AG04449 (cell line): ENCODE measurements around the gene PRXL2B.

Experiments used
- CTCF ChIA-PET: fragments of 350-600 bp; formaldehyde crosslinking; extraction: SDS; loops from one replicate; lab custom pipeline; 2021; ENCODE audit warnings: antibody characterized with exemption; lab: Yijun Ruan, JAX
- POLR2A ChIA-PET: fragments of 400-600, 350-600 bp; formaldehyde crosslinking; extraction: SDS; loops from one replicate; lab custom pipeline; 2020; ENCODE audit warnings: antibody characterized with exemption, inconsistent platforms; lab: Yijun Ruan, JAX
- DNase-seq: peaks from one replicate; pipeline ENCODE4 v3.0.0-alpha.2; 2010; ENCODE audit warnings: low read depth, low spot score
- H3K4me3 ChIP-seq: 2 replicates; pipeline ENCODE4 v1.5.1; 2011; ENCODE audit warnings: low read depth, mild to moderate bottlenecking, control low read depth, low read length
- TF ChIP-seq, protein P1 (sequence below): IDR thresholded peaks from one replicate; pipeline ENCODE4 v1.5.1; 2011; ENCODE audit warnings: mild to moderate bottlenecking, moderate library complexity, low read length, control low read depth, inconsistent platforms; ENCODE audit not compliant: insufficient read depth; ENCODE audit errors: missing control alignments

The PRXL2B gene

DNA sequence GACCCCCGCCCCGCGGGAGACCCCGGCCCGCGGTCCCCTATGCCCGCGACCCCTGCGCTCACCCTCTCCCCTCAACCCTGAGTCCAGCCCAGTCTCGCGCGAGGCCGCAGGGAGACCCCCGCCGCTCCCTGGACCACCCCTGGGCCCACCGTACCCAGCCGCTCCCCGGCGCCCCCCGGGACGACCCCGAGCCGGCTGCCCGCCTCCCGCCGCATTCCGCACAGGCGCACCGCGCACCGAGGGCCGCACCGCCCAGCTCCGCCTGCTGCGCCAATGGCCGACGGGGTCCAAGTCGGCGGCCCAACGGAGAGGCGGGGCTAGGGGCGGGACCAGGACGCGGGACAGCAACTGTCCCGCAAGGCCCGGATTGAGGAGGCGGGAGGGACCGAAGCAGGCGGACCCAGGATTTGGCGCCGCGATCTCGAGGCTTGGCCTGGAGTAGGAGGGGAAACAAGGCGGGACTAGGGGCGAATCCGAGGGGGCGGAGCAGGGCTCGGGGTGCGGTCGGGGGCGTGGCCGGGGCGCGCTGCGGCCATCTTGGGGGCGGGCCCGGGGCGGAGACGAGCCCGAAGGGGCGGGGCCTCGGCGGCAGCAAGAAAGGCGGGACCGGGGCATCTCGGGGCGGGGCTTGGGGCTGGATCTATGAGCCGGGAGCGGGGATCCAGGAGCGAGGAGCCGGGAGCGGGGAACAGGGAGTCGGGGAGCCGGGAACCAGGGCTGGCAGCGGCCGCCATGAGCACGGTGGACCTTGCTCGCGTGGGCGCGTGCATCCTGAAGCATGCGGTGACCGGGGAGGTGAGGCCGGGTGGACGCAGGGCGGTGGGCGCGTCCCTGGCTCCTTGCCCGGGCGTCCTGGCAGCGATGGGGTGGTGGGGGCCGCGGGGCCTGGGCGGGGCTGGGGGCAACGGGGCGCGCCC, at the start of gene PRXL2B:
Gene PRXL2B, plus strand, starts transcription at position 624 of the 917 bp plus-strand sequence. Its CDS starts 109 bp downstream, at position 733.
- TF ChIP-seq, protein P1, sequence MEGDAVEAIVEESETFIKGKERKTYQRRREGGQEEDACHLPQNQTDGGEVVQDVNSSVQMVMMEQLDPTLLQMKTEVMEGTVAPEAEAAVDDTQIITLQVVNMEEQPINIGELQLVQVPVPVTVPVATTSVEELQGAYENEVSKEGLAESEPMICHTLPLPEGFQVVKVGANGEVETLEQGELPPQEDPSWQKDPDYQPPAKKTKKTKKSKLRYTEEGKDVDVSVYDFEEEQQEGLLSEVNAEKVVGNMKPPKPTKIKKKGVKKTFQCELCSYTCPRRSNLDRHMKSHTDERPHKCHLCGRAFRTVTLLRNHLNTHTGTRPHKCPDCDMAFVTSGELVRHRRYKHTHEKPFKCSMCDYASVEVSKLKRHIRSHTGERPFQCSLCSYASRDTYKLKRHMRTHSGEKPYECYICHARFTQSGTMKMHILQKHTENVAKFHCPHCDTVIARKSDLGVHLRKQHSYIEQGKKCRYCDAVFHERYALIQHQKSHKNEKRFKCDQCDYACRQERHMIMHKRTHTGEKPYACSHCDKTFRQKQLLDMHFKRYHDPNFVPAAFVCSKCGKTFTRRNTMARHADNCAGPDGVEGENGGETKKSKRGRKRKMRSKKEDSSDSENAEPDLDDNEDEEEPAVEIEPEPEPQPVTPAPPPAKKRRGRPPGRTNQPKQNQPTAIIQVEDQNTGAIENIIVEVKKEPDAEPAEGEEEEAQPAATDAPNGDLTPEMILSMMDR, result no peak
- POLR2A ChIA-PET, result interaction anchor here (0.6 to 1.4 kb wide), 3 partner anchors 23 to 60 kb away, joined by 3 to 5 read pairs (median 4); partner anchors contain the start of gene PANK4
- CTCF ChIA-PET, result interaction anchor here (1.9 kb wide), 1 partner anchor 39 kb away, joined by 7 read pairs; no protein-coding TSS in a partner anchor
- H3K4me3 ChIP-seq, result peak within 1 kb of the TSS; percentile 86
- peak; percentile 92 for DNase-seq

DNA sequence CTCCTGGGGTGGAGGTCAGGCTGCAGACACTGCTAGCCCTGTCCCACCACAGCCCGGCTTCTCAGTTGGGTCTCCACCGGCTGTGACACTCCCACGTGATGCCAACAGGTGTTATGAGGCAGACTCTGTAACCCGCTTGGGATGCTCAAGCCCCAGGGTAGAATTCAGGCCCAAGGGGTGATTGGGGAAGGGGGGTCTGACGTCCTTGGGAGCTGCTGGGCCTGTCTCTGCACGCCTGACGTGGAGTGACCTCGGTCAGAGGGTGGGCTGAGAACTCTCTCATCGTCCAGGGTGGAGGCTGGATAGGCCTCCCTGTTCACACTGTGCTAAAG, 48.8 kb upstream of the PRXL2B start:
- ChIA-PET POLR2A (no interaction called here), CTCF (no interaction called here)
- TF ChIP-seq, protein P1, result no peak
- DNase-seq, result no peak
- H3K4me3 ChIP-seq, result no peak overlapping the region

DNA sequence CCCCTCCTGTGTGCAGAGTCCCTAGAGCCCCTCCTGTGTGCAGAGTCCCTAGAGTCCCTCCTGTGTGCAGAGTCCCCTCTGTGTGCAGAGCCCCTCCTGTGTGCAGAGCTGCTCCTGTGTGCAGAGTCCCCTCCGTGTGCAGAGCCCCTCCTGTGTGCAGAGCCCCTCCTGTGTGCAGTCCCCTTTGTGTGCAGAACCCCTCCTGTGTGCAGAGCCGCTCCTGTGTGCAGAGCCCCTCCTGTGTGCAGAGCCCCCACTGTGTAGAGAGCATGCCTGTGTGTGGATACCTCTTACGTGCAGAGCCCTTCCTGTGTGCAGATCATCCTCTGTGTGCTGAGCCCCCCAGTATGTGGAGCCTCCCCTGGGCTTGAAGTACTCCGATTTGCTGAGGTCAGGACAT, 48.2 kb upstream of the PRXL2B start:
- POLR2A ChIA-PET, result no interaction called here
- no peak for DNase-seq
- CTCF ChIA-PET, result no interaction called here

DNA sequence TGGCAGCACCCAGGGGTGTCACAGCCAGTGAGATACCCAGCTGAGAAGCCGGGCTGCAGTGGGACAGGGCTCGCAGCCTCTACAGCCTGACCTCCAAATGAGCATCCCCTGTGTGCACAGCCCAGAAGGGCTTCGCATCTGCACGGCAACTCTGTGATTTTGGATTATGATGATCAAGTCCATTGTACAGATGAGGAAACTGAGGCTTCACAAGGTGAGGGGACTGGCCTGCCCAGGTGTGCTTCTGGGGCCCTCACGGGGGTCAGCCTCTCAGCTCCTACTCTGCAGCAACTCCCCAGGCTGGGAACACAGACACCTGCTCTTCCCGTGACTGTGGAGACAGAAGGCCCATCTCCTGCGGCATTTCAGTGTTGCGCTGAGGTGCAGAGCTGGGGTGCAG, 47.7 kb upstream of the PRXL2B start:
- TF ChIP-seq, protein P1, result no peak
- no peak for DNase-seq
- no peak overlapping the region for H3K4me3 ChIP-seq
- CTCF ChIA-PET, result interaction anchor here (0.9 to 1.4 kb wide), 2 partner anchors 15 to 124 kb away, joined by 3 read pairs; no protein-coding TSS in a partner anchor
- POLR2A ChIA-PET, result no interaction called here

More for the DNA sequence above, 48.2 kb upstream of the PRXL2B start:
- H3K4me3 ChIP-seq, result no peak overlapping the region
- TF ChIP-seq, protein P1, result no peak

DNA sequence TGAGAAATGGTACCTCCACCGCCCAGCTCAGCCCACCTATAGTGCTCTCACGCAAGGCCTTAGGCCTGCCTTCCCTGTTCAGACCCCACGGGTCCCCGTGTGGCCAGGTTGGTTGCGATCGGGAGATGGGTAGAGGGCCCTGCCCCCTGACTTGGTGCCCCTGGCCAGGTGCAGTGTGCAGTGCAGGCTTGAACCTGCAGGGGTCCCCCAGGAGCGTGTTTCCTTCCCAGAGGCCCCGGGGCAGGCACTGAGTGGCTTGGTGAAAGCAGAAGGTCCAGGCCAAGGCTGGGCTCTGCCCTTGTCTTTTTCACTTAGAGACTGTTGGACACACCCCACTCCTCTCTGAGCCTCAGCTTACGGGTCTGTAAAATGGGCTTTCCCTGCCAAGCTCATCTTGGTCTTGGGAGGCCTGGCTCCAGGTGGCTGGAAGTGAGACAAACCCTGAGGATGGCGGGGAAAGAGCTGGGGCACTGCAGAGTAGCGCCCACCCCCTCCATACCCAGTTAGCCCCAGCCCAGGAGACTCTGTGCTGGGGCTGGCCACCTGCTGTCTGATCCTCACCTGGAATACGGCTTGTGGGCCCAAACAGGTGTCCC, 47.2 kb upstream of the PRXL2B start:
- CTCF ChIA-PET, result interaction anchor here (0.9 to 1.4 kb wide), 3 partner anchors 10 to 125 kb away, joined by 3 read pairs; no protein-coding TSS in a partner anchor
- H3K4me3 ChIP-seq, result no peak overlapping the region
- POLR2A ChIA-PET, result no interaction called here
- TF ChIP-seq, protein P1, result no peak
- no peak for DNase-seq

DNA sequence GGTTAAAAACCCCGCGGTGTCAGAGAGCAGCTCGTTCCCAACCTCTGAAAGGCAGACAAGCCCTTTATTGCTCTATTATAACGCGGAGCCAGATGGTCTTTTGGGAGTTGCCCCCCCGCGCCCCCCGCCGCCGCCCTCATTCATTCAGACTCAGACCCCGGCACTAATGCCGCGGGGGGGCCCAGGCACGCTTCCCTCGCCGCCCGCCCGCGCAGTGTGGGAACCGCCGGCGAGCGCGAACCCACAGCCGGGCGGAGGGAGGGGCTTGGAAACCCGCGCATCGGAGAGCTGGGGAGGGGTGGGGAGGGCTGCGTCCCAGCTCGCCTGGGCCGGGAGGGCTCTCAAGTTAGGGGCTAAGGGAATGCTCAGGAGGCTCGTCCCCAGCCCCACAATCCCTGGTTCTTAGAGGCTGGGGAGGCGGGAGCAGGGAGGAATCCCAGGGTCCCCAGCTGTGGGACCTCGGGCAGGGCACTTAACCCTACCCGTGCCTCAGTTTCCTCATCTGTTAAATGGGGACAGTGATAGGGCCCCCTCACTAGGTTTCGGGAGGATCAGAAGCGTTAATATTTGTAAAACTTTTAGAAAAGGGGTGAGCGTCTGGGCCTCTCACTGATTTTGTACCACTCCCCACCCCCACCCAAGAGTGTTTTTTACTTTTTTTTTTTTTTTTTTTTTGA, 45.6 kb upstream of the PRXL2B start:
- ChIA-PET POLR2A (interaction anchor here (0.6 kb wide), 1 partner anchor 916 kb away, joined by 3 read pairs; no protein-coding TSS in a partner anchor), CTCF (interaction anchor here (1.2 to 1.3 kb wide), 2 partner anchors 8 to 125 kb away, joined by 3 read pairs; no protein-coding TSS in a partner anchor)
- H3K4me3 ChIP-seq, result no peak overlapping the region
- no peak for DNase-seq
- TF ChIP-seq, protein P1, result no peak
